Fibroblast of pulmonary artery (primary cell): ENCODE measurements around the gene ANO2.

Experiments
- DNase-seq: peaks from one replicate; pipeline ENCODE4 v3.0.0-alpha.2; 2010; ENCODE audit warnings: low read depth
- H3K4me3 ChIP-seq: replicated peaks from 2 replicates; pipeline ENCODE4 v1.5.1; 2011; ENCODE audit warnings: low read depth, mild to moderate bottlenecking, control low read depth, low read length, moderate library complexity
- TF ChIP-seq, protein P1 (sequence below): IDR thresholded peaks from 2 replicates; pipeline ENCODE4 v1.5.1; 2011; ENCODE audit warnings: mild to moderate bottlenecking, control low read depth, low read length, inconsistent platforms; ENCODE audit errors: missing control alignments

The ANO2 gene

GRCh38 chr12:5568325-5568981 lies 376.6 kb downstream of the ANO2 start:
- H3K4me3 ChIP-seq, result no peak overlapping the region
- no peak for DNase-seq
- TF ChIP-seq, protein P1, sequence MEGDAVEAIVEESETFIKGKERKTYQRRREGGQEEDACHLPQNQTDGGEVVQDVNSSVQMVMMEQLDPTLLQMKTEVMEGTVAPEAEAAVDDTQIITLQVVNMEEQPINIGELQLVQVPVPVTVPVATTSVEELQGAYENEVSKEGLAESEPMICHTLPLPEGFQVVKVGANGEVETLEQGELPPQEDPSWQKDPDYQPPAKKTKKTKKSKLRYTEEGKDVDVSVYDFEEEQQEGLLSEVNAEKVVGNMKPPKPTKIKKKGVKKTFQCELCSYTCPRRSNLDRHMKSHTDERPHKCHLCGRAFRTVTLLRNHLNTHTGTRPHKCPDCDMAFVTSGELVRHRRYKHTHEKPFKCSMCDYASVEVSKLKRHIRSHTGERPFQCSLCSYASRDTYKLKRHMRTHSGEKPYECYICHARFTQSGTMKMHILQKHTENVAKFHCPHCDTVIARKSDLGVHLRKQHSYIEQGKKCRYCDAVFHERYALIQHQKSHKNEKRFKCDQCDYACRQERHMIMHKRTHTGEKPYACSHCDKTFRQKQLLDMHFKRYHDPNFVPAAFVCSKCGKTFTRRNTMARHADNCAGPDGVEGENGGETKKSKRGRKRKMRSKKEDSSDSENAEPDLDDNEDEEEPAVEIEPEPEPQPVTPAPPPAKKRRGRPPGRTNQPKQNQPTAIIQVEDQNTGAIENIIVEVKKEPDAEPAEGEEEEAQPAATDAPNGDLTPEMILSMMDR, result no peak

- DNase-seq, result no peak
- TF ChIP-seq, protein P1, result no peak
- H3K4me3 ChIP-seq, result no peak overlapping the region
Measured at GRCh38 chr12:5567016-5567725, 377.9 kb downstream of the ANO2 start.

- no peak for DNase-seq
Measured at GRCh38 chr12:5565933-5566599, 379.0 kb downstream of the ANO2 start.

GRCh38 chr12:5562581-5562980 lies 382.5 kb downstream of the ANO2 start:
- TF ChIP-seq, protein P1, result no peak
- H3K4me3 ChIP-seq, result no peak overlapping the region
- DNase-seq, result no peak

More at GRCh38 chr12:5565933-5566599, 379.0 kb downstream of the ANO2 start:
- H3K4me3 ChIP-seq, result no peak overlapping the region
- TF ChIP-seq, protein P1, result no peak

DNA sequence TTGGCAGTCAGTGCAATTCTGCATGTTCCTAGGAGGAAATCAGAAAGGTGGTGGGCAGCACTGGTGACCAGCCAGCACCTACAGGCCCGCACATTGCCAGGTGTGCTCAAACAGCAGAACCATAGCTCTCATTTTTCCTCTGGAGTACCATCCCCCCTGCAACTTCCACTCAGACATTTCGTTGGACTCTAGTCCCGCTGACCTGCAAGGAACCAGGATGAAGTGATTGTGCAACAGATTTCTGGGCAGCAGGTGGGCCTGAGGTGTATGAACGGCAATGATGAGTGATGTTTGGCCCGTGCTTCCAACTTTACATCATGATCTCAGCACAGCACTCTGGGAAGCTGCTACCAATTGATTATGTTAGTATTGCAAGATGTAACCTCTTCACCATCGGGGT lies 383.2 kb downstream of the ANO2 start:
- TF ChIP-seq, protein P1, result no peak
- DNase-seq, result no peak
- H3K4me3 ChIP-seq, result no peak overlapping the region

DNA sequence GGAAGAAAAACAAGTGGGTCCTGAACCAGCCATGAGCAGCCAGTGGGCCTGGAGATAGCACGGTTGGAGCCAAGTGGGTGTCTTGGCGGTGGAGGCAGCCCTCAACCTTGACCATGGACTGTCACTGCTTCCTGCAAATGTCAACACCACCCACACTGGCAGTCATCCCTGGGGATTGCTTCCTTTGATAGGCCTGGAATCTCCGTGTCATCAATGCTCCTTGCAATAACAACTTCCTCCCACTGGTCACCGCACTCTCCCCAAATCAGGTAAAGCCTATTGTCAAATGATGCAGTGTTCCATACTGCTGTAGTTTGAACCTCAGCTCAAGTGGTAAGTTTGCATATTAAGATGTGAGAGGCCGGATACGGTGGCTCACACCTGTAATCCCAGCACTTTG lies 384.0 kb downstream of the ANO2 start:
- TF ChIP-seq, protein P1, result no peak
- no peak overlapping the region for H3K4me3 ChIP-seq
- DNase-seq, result no peak
